Measurements from ENCODE around the gene MTX1.
"Not testable (repeated sequence)": the region's sequence is repeated elsewhere in the genome, so short reads cannot be mapped to it uniquely, and the experiment has no call there.

MTX1 gene

GRCh38 chr1:155188268-155188667 lies 20.2 kb upstream of the MTX1 start:
- no peak for DNase-seq (ENCODE audit: low spot score)

GRCh38 chr1:155189926-155190325 lies 18.6 kb upstream of the MTX1 start:
- not testable (repeated sequence) for DNase-seq (ENCODE audit: low spot score)

- DNase-seq (ENCODE audit: low spot score) = no peak
These were observed 16.6 kb upstream of the MTX1 start for GRCh38 chr1:155191904-155192303.

- DNase-seq (ENCODE audit: low spot score) = no peak
These were observed 15.9 kb upstream of the MTX1 start for GRCh38 chr1:155192346-155193274.

- peak; percentile 87 for DNase-seq (ENCODE audit: low spot score)
These were observed 15.1 kb upstream of the MTX1 start for GRCh38 chr1:155193275-155193990.

- not testable (repeated sequence) for DNase-seq (ENCODE audit: low spot score)
These were observed 14.6 kb upstream of the MTX1 start for GRCh38 chr1:155193991-155194240.

- DNase-seq (ENCODE audit: low spot score) = no peak
These were observed 13.0 kb upstream of the MTX1 start for GRCh38 chr1:155195201-155196102.

- DNase-seq (ENCODE audit: low spot score) = no peak
These were observed 12.2 kb upstream of the MTX1 start for GRCh38 chr1:155196103-155196892.

- DNase-seq (ENCODE audit: low spot score) = no peak
These were observed 11.4 kb upstream of the MTX1 start for GRCh38 chr1:155196893-155197638.

GRCh38 chr1:155197901-155198546 lies 10.5 kb upstream of the MTX1 start:
- DNase-seq (ENCODE audit: low spot score) = no peak

GRCh38 chr1:155198547-155198906 lies 10.0 kb upstream of the MTX1 start:
- no peak for DNase-seq (ENCODE audit: low spot score)

GRCh38 chr1:155199792-155200191 lies 8.7 kb upstream of the MTX1 start:
- DNase-seq (ENCODE audit: low spot score) = no peak

- no peak for DNase-seq (ENCODE audit: low spot score)
These were observed 7.6 kb upstream of the MTX1 start for GRCh38 chr1:155200920-155201319.

- DNase-seq (ENCODE audit: low spot score) = no peak
These were observed 6.3 kb upstream of the MTX1 start for GRCh38 chr1:155202198-155202597.

GRCh38 chr1:155202731-155203515 lies 5.6 kb upstream of the MTX1 start:
- no peak for DNase-seq (ENCODE audit: low spot score)

GRCh38 chr1:155205035-155205434 lies 3.5 kb upstream of the MTX1 start:
- no peak for DNase-seq (ENCODE audit: low spot score)

GRCh38 chr1:155205969-155206593 lies 2.4 kb upstream of the MTX1 start:
- no peak for DNase-seq (ENCODE audit: low spot score)

GRCh38 chr1:155206891-155207805 lies 1.3 kb upstream of the MTX1 start:
- peak; percentile 98 for DNase-seq (ENCODE audit: low spot score)
